Stimulated activated CD8-positive, alpha-beta memory T cell treated with anti-CD3 and anti-CD28 coated beads, Interleukin-4, amount 100 ng/mL, for 48 hours (primary cell): ENCODE measurements around the gene VOPP1.
"Not testable (repeated sequence)": the region's sequence is repeated elsewhere in the genome, so short reads cannot be mapped to it uniquely, and the experiment has no call there.

Source experiments
- DNase-seq: peaks from one replicate; pipeline ENCODE4 v3.0.0-alpha.2; 2020

VOPP1 gene

GRCh38 chr7:55572378-55573233 lies at the start of gene VOPP1:
Gene VOPP1, minus strand, starts transcription at chr7:55572502. Its CDS starts 178 bp downstream, at chr7:55572324.
- peak; percentile 66 for DNase-seq

- DNase-seq, result no peak
Observed at GRCh38 chr7:55618913-55619312, 46.6 kb upstream of the VOPP1 start.

- not testable (repeated sequence) for DNase-seq
Observed at GRCh38 chr7:55614365-55615064, 42.2 kb upstream of the VOPP1 start.

- DNase-seq, result not testable (repeated sequence)
Observed at GRCh38 chr7:55609726-55610125, 37.4 kb upstream of the VOPP1 start.

- DNase-seq, result not testable (repeated sequence)
Observed at GRCh38 chr7:55605661-55606060, 33.4 kb upstream of the VOPP1 start.

GRCh38 chr7:55597944-55598499 lies 25.7 kb upstream of the VOPP1 start:
- DNase-seq, result not testable (repeated sequence)

GRCh38 chr7:55597214-55597739 lies 25.0 kb upstream of the VOPP1 start:
- DNase-seq, result not testable (repeated sequence)

GRCh38 chr7:55595511-55595910 lies 23.2 kb upstream of the VOPP1 start:
- DNase-seq, result no peak

- DNase-seq, result no peak
Observed at GRCh38 chr7:55594870-55595269, 22.6 kb upstream of the VOPP1 start.

GRCh38 chr7:55594414-55594813 lies 22.1 kb upstream of the VOPP1 start:
- DNase-seq, result no peak

GRCh38 chr7:55593515-55594318 lies 21.4 kb upstream of the VOPP1 start:
- DNase-seq, result peak; percentile 91

GRCh38 chr7:55593172-55593514 lies 20.8 kb upstream of the VOPP1 start:
- DNase-seq, result no peak

- no peak for DNase-seq
Observed at GRCh38 chr7:55592492-55592891, 20.2 kb upstream of the VOPP1 start.

- no peak for DNase-seq
Observed at GRCh38 chr7:55591282-55591931, 19.1 kb upstream of the VOPP1 start.

- DNase-seq, result no peak
Observed at GRCh38 chr7:55590517-55591281, 18.4 kb upstream of the VOPP1 start.

GRCh38 chr7:55589905-55590304 lies 17.6 kb upstream of the VOPP1 start:
- no peak for DNase-seq

- no peak for DNase-seq
Observed at GRCh38 chr7:55588976-55589604, 16.8 kb upstream of the VOPP1 start.

GRCh38 chr7:55588379-55588699 lies 16.0 kb upstream of the VOPP1 start:
- no peak for DNase-seq

GRCh38 chr7:55587687-55588378 lies 15.5 kb upstream of the VOPP1 start:
- no peak for DNase-seq

- peak; percentile 19 for DNase-seq
Observed at GRCh38 chr7:55582656-55583055, 10.4 kb upstream of the VOPP1 start.
